GM18498 (cell line): ENCODE results near the gene CNTNAP3.
"Not testable (repeated sequence)": the region's sequence is repeated elsewhere in the genome, so short reads cannot be mapped to it uniquely, and the experiment has no call there.

Experiments used
- ATAC-seq: cut with Tn5 transposase; IDR thresholded peaks from one replicate; pipeline ENCODE4 v1.9.1; 2021; ENCODE audit warnings: mild to moderate bottlenecking, moderate library complexity; ENCODE audit not compliant: unreplicated experiment

Gene CNTNAP3

GRCh38 chr9:39287980-39288379 is at the start of gene CNTNAP3:
Gene CNTNAP3, minus strand, starts transcription at chr9:39288167. Its CDS starts 103 bp downstream, at chr9:39288064.
- not testable (repeated sequence) for ATAC-seq

GRCh38 chr9:39279995-39280394 is 8.0 kb downstream of the CNTNAP3 start:
- ATAC-seq, result not testable (repeated sequence)

DNA sequence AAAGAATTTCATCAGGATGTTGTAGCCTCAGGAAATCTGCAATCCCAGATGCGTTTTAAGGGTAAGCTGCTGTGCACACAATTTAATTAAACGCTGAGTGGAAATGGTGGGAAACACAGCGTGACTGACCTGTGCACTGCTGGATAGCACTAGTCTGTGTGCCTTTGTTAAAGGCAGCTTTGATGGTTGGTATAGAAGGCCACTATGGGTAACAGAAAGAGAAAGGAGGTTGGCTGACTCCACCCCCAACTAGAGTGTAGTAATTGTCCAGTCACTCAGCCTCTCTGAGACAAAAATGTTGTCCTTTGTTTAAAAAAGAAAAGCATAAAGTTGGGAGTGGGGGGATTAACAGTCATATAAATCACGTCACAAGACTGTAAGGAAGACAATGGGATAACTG is 45.5 kb downstream of the CNTNAP3 start:
- ATAC-seq, result not testable (repeated sequence)

GRCh38 chr9:39232130-39232991 is 55.6 kb downstream of the CNTNAP3 start:
- ATAC-seq, result not testable (repeated sequence)

GRCh38 chr9:39215976-39216375 is 72.0 kb downstream of the CNTNAP3 start:
- not testable (repeated sequence) for ATAC-seq

DNA sequence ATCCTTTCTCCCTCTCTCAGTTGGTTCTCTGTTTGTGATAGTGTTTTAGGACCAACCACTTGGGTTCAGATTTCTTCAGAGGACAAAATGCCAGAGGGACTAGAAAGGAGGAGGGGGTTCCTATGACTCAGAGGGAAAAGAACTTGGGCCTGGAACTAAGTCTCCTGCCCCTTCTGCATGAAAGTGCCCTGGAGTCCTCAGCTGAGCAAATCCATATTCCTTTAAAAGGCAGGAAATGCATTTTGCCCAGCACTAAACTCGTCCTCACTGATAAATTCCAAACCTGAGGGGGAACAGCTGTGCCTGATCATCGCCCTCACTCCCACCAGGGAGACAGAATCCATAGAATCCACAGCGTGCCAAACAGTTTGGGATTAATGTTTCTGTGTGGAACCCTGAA is 78.2 kb downstream of the CNTNAP3 start:
- ATAC-seq, result not testable (repeated sequence)

DNA sequence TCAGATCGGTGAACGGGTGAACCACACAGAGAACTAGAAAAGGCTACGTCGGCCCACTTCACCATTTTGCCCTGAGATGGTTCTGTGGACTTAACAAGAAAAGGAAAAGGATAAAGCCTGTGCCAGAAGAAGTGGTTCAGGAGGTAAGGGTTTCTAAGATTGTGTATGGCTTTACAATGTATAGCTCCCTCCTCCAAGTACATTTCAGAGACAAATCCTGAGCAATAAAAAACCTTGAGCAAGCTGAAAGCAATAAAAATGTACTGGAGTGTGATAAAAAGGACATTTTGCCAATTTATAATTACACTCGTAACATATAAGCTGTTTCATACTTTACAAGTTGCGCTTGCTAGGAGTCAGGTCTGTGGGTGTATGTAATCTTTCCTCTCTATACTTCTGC is 81.3 kb downstream of the CNTNAP3 start:
- not testable (repeated sequence) for ATAC-seq

DNA sequence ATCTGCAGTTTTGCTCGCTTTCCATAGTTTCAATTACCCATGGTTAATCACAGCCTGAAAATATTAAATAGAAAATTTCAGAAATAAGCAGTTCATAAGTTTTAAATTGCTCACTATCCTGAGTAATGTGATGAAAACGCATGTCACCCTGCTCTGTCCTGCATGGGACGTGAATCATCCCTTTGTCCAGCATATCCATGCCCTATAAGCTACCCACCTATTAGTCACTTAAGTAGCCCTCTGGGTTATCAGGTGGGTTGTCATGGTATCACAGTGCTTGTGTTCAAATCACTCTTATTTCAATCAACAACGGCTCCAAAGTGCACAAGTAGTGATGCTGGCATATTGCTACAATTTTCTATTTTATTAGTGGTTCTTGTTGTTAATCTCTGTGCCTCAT is 82.1 kb downstream of the CNTNAP3 start:
- not testable (repeated sequence) for ATAC-seq

DNA sequence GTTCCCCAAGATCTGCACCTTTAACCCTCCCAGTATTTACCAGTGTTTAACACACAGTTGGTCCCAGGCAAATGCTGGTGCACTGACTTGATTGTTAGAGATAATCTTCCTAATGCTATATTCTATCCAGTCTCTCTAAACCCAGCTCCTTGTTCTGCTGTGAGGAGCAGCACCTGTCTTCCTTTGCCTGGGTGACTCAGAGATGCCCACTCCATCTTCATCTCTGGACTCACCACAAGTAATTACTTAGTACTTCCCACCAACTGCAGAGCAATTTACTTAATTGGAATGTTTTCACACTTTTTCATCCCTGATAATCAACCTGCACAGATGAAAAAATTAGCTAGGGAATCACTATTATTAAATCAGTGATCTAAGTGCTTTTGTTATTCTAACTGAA is 87.6 kb downstream of the CNTNAP3 start:
- ATAC-seq, result not testable (repeated sequence)

- not testable (repeated sequence) for ATAC-seq
Observed at GRCh38 chr9:39198000-39198709, 89.8 kb downstream of the CNTNAP3 start.

DNA sequence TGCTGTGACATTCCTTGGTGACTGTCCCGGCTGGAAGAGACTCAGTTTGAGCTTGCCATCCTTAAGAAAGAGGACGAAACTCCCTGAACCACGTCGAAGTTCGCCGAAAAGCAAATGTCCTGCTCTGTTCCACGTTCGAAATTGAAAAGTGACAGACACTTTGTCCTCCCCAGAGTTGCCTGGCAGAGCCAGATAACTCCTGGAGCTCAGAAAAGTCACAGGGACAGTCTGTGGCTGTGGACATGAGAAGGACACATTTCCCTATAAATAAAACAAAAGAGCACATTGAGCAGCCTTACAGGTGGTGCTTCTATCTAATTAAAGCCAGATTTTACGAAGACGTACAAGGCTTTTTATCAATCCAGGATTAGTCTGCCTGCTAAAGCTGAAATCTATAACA is 116.6 kb downstream of the CNTNAP3 start:
- ATAC-seq, result not testable (repeated sequence)

GRCh38 chr9:39157714-39158113 is 130.3 kb downstream of the CNTNAP3 start:
- ATAC-seq, result not testable (repeated sequence)

DNA sequence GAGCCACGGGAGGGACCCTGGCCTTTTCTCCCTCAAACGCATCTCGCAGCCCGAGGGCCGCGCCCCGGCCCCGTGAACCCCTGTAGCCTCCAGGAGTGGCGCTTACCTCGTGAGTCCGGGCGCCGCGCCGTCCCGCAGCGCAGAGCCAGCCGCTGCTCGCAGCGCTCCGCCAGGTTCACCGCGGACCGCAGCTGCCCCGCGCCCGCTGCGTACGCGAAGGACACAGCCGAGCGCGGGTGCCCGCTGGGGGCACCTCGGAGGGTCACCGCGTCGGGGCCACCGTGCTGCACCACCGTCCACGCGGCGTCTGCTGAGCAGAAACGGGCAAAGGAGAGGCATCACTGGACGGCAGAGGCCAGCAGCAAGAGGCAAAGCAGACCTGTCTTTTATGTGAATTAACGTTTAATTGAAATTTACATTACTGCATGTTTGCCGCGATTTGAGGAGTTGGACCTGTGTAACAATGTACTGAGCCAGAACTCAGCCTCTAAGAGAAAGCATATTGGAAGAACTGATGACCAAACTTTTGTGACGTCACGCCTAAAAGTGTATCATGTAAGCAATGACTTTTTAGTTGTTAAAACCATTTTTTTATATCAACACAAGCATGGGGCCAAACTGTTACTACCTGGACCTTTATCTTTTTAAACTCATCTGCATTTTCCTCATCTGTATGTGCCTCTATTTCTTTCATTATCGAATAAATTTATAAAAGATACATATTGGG is 155.0 kb downstream of the CNTNAP3 start:
- not testable (repeated sequence) for ATAC-seq

- not testable (repeated sequence) for ATAC-seq
Observed at GRCh38 chr9:39121401-39121800, 166.6 kb downstream of the CNTNAP3 start.

GRCh38 chr9:39111746-39112145 is 176.2 kb downstream of the CNTNAP3 start:
- ATAC-seq, result not testable (repeated sequence)

- no peak for ATAC-seq
Observed at GRCh38 chr9:39108145-39108544, 179.8 kb downstream of the CNTNAP3 start.

GRCh38 chr9:39097208-39097607 is 190.8 kb downstream of the CNTNAP3 start:
- ATAC-seq, result not testable (repeated sequence)

- not testable (repeated sequence) for ATAC-seq
Observed at GRCh38 chr9:39085311-39085710, 202.7 kb downstream of the CNTNAP3 start.

GRCh38 chr9:39082574-39082973 is 205.4 kb downstream of the CNTNAP3 start:
- ATAC-seq, result not testable (repeated sequence)

DNA sequence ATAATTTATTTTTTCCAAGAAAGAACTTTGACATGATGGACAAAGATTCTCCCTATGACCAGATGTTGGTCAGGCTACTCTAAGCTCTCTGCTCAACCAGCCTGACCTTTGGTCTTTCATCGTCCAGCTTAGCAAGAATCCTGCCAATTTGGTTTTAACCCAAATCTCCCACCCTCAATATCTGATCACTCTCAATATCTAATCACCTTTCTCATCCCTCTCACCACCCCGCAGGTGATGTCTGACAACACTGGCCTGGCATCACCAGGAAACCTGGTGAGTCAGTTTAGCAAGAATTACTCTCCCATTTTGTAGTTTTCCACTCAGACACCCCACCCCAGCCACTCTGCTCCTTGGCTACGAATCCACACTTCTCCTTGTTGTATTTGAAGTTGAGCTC is 207.9 kb downstream of the CNTNAP3 start:
- ATAC-seq, result not testable (repeated sequence)

- ATAC-seq, result not testable (repeated sequence)
Observed at GRCh38 chr9:39078621-39079256, 209.2 kb downstream of the CNTNAP3 start.
